GM12872 (cell line): ENCODE measurements around the gene ZNF664.

Experiments used
- TF ChIP-seq, protein P1 (sequence below): IDR thresholded peaks from 3 replicates; pipeline ENCODE4 v1.5.1; 2011; ENCODE audit warnings: low read depth, mild to moderate bottlenecking, low read length, moderate library complexity; ENCODE audit not compliant: insufficient read depth

Gene ZNF664

DNA sequence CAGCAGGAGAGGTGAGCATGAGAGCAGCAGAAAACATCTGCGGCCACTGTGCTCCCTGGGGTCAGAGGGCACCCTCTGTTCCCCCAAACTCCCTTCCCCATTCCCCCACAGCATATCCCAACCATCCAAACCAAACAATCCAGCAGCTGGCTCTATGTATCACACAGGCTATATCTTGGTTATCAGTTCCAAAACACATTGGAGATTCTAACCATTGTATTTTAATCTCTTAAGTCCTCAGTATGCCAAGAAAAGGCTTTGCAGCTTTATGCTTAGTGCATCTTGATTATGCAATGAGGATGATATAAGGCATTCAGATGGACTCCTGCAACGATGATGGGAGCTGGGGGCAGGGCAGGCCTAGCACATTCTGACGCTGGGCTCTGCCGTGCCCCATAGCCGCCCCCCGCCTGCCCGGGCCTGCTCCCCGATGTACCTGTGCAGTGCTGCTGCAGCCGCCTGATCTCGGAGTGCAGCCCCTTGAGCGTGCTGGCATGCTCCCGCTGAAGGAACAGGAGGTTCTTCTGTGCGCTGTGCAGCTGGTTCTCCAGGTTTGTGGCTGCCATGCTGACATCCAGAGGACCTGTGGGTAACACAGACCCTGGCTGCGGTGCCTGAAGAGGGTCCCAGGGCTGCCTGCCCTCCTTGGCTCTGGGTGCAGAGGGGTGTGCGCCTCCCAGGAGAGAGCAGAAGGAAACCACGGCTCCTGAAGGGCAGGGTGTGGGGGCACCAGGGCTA, 29.9 kb upstream of the ZNF664 start:
- TF ChIP-seq, protein P1, sequence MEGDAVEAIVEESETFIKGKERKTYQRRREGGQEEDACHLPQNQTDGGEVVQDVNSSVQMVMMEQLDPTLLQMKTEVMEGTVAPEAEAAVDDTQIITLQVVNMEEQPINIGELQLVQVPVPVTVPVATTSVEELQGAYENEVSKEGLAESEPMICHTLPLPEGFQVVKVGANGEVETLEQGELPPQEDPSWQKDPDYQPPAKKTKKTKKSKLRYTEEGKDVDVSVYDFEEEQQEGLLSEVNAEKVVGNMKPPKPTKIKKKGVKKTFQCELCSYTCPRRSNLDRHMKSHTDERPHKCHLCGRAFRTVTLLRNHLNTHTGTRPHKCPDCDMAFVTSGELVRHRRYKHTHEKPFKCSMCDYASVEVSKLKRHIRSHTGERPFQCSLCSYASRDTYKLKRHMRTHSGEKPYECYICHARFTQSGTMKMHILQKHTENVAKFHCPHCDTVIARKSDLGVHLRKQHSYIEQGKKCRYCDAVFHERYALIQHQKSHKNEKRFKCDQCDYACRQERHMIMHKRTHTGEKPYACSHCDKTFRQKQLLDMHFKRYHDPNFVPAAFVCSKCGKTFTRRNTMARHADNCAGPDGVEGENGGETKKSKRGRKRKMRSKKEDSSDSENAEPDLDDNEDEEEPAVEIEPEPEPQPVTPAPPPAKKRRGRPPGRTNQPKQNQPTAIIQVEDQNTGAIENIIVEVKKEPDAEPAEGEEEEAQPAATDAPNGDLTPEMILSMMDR: no peak

DNA sequence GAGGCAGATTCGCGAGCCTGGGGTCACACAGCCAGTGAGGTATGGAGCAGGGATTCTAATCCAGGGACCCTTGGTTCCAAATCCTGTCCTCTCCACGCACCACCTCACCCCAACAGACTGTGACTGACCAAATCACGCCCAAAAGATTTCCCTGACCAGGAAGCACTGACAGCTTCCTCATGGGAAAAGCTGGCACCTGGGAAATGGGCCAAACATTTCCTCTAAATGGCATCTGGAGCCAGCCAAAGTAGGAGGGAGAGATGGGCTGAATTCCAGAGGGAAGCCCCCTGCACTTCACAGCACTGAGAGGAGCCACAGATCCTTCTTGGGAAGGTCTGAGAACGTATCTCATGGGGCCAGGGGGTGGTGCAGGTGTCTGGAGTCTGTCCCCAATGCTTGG, 29.2 kb upstream of the ZNF664 start:
- TF ChIP-seq, protein P1: no peak

DNA sequence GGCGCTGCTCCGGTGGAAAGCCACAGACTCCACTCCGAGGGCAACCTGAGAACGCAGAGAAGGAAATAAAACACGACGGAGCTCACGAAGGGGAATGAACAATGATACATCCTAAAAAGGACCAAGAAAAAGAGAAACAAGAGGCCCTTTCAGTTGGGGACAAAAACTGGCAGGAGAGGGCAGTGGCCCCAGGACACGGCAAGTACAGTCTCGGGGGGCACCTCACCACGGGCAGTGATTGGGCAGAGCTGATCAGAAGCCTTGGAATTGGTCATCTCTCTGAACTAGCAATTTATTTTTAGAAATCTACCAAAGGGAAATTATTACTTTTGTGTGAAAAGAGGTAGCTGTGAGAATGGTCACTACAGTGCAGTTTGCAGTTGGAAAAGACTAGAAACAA, 28.3 kb upstream of the ZNF664 start:
- TF ChIP-seq, protein P1: no peak

DNA sequence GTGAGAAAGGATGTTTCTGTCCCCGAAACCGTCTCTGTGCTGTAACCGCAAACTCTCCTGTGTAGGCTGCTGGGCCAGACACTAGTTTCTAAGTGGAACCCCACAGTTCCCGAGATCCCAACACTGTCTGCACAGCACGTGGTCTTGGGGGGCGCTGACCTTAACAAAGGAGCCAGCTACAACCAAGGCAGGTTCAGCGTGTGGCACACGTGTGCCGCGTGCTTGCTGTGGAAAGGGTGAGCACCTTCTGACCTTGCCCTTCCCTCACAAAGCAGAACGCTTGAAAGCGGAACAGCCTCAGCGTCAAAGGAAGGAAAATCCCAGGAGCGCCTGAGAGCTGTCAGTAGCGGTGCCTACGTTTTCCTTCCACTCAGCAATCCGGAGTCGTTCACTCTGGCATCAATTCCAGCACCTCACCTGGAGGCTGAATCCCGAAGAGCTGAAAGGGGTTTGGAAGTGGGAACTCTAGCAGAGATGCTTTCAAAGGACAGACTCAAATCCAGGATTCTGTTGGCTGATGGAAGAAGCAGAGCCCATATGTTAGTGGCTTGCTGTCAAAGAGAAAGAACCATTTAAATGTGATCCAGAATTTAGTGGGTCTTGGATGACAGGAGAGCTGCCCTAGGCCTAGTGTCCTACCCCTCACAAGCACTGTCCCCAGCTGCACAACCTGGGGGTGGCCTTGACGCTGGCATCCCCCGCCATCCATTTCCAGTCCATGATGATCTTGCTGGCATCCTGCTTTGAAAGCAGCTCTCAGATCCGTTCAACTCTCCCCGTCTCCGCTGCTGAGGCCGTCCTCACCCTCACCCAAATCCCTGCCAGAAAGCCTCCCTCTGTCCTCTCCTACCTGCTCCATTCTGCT, 27.5 kb upstream of the ZNF664 start:
- TF ChIP-seq, protein P1: no peak

DNA sequence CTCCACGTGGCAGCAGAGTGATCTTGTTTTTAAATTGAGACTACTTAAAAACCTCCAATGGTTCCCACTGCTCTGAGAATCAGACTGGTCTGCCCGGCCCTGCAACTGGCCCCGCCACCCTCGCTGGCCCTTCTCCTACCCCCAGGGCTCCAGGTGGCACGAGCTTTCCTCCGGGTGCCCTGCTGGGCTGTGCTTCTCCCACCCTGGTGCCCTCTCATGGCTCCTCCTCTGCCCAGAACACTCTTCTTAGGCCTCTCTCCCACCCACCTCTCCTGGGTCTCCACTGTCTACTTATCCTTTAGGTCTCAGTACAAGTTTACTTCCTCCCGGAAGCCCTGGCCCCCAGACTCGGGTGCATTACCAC, 26.9 kb upstream of the ZNF664 start:
- TF ChIP-seq, protein P1: no peak

DNA sequence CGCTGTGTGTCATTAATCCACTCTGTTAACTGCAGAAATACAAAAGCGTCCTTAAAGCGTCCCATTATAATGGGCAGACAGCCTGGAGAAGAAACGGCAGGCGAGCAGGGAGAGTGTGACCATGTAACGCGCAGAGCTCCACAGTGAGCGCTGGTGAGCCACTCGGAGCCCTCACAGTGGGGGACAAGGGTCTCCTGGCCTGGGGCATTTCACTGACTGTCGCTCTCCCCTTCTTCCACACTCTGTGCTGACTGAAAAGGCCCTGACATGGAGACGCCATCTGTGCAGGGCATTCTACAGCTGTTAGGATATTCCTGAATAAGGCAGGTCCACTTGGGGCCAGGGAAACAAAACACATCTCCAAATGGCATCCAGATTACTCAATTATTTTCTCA, 24.6 kb upstream of the ZNF664 start:
- TF ChIP-seq, protein P1: no peak
